GM19238 (cell line): ENCODE data around the gene PMS2.
"Not testable (repeated sequence)": the region's sequence is repeated elsewhere in the genome, so short reads cannot be mapped to it uniquely, and the experiment has no call there.

Experiments
- DNase-seq: peaks from one replicate; pipeline ENCODE4 v3.0.0; 2011; ENCODE audit warnings: low spot score; ENCODE audit not compliant: insufficient read length

The PMS2 gene

GRCh38 chr7:6015917-6016652, 7.2 kb upstream of the PMS2 start:
- no peak for DNase-seq

- DNase-seq, result no peak
These were observed 3.7 kb upstream of the PMS2 start for GRCh38 chr7:6012355-6013104.

GRCh38 chr7:6011541-6011940, 2.7 kb upstream of the PMS2 start:
- DNase-seq, result no peak

DNA sequence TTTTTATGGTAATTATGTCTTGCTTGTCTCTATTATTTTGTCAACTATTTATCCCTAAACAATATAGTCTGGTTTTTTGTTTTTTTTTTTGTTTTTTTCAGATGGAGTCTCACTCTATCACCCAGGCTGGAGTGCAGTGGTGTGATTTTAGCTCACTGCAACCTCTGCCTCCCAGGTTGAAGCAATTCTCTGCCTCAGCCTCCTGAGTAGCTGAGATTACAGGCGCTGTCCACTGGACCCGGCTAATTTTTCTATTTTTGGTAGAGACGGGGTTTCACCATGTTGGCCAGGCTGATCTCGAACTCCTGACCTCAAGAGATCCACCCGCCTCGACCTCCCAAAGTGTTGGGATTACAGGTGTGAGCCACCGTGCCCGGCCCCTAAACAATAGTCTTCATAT, 1.5 kb upstream of the PMS2 start:
- DNase-seq, result not testable (repeated sequence)

DNA sequence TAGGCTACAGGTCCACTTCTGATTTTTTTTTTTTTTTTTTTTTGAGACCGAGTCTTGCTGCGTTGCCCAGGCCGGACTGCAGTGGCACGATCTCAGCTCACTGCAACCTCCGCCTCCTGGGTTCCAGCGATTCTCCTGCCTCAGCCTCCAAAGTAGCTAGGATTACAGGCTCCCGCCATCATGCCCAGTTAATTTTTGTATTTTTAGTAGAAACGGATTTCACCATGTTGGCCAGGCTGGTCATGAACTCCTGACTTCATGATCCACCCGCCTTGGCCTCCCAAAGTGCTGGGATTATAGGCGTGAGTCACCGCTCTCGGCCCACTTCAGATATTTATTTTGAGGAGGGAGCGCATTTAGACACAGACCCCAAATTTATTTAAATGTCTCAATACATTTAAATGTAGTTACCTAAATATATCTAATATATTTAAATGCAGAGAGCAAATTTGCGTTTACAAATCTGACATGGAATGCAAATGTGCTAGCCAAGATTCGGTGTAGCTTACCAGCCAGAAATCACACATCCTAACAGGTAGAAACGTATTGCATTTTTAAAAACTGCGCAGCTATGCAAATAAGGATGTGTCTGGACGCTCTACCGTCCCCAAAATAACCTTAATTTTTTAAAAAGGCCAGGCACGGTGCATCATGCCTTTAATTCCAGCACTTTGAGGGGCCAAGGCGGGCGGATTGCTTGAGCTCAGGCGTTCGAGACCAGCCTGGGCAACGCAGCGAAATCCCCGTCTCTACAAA, 836 bp downstream of the PMS2 start:
- DNase-seq, result not testable (repeated sequence)

- no peak for DNase-seq
These were observed 1.5 kb downstream of the PMS2 start for GRCh38 chr7:6007386-6007785.

DNA sequence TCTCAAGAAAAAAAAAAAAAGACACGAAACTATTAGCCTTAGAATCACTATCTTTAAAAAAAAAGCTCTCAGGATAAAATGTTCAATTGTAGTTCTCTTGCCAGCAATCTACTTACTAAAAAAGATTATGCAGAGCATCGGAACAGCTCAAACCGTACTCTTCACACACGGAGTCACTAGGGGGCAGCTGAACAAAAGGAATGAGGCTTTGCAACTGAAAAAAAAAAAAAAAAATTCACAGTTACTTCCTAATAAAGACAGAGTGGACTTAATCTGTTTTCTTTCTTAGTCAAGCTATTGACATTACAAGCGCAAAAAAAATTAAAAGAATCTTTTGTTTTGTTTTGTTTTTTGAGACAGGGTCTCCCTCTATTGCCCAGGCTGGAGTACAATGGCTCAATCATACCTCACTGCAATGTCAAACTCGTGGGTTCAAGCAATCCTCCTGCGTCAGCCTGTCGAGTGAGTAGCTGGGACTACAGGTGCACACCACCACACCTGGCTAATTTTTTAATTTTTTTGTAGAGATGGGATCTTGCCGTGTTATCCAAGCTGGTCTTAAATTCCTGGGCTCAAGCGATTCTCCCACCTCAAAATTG, 11.5 kb downstream of the PMS2 start:
- no peak for DNase-seq

GRCh38 chr7:5987061-5987460, 21.8 kb downstream of the PMS2 start:
- not testable (repeated sequence) for DNase-seq

DNA sequence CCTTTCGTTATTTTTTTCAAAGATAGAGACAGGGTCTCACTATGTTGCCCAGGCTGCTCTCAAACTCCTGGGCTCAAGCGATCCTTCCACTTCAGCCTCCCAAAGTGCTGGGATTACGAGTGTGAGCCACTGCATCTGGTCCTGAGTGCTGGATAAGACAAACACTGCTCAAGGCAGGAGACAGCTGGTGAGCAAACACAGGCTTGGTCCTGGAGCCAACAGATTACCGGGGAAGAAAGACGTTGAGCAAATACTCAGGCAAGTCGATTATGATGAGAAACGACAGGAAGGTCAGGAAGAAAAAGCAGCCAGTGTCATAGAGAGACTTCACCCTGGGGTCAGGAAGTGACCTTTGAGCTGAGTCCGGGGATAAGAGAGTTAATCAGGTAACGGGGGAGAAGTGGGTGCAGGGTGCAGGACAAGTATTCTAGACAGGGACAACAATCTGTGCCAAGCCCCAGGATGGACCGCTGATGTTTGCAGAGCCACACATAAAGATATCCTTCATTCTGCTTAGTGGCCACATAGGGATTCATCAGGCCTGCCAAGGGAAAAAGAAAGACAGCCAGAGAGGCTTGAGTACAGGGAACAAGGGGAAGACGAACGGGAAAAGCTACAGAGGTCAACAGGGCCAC, 29.1 kb downstream of the PMS2 start:
- not testable (repeated sequence) for DNase-seq

DNA sequence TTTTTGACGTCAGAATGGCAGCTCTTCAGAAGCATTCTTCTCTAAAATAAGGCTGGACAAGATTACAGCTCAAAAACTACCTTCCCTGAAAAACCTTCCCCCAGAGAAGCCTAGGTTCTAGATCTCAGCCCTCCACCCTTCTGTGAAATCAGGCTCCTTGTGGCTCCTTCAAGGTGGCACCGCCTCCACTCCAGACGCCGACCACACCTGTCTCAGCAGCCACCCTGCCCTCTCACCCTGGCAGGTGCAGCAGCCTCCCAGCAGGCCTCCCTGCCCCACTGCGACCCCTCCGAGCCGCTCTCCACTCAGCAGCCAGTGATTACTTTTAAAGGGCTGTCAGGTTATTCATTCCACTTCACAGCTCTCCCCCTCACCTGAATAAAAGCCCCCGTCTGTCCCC, 35.3 kb downstream of the PMS2 start:
- DNase-seq, result not testable (repeated sequence)

GRCh38 chr7:5970347-5970911, 38.4 kb downstream of the PMS2 start, which contains the start of gene RSPH10B:
TSS of gene RSPH10B (minus strand) at chr7:5970689. CDS start at chr7:5967116, 3,573 bp downstream.
- DNase-seq, result not testable (repeated sequence)

GRCh38 chr7:5963810-5964209, 45.0 kb downstream of the PMS2 start:
- DNase-seq, result not testable (repeated sequence)

- not testable (repeated sequence) for DNase-seq
These were observed 45.6 kb downstream of the PMS2 start for GRCh38 chr7:5963205-5963604.

- DNase-seq, result not testable (repeated sequence)
These were observed 73.9 kb downstream of the PMS2 start for GRCh38 chr7:5934945-5935450.

- DNase-seq, result not testable (repeated sequence)
These were observed 76.8 kb downstream of the PMS2 start for GRCh38 chr7:5931905-5932644.

- not testable (repeated sequence) for DNase-seq
These were observed 77.6 kb downstream of the PMS2 start for GRCh38 chr7:5931250-5931649.

DNA sequence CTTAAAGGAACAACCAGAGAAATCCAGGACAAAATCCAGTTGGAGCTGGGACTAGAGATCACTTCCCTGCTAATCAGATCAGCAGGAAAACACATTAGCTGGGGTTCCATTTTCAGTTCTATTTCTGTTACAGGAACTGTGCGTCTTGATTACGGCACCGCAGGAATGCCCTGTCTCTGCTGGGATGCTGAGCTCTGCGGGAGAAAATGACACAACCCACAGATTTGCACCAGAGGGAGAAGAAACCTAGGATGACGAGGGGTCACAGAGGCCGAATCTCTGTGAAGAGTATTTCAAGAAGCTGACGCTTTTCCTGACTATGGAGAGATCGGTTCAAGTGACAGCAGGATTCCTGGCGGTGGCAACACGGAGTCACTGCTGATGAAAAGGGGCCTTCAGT, 78.6 kb downstream of the PMS2 start:
- not testable (repeated sequence) for DNase-seq

- not testable (repeated sequence) for DNase-seq
These were observed 82.5 kb downstream of the PMS2 start for GRCh38 chr7:5926263-5926870.

GRCh38 chr7:5924630-5925029, 84.2 kb downstream of the PMS2 start:
- DNase-seq, result not testable (repeated sequence)
